NOMO-1 (cell line): Measurements from ENCODE around the gene GAS6.

ENCODE experiments used
- DNase-seq, 2 experiments: peaks; one replicate each; lab custom pipeline; 2025; ENCODE audit not compliant: unreplicated experiment in 2 of 2; lab: John Stamatoyannopoulos, UW

The GAS6 gene

DNA sequence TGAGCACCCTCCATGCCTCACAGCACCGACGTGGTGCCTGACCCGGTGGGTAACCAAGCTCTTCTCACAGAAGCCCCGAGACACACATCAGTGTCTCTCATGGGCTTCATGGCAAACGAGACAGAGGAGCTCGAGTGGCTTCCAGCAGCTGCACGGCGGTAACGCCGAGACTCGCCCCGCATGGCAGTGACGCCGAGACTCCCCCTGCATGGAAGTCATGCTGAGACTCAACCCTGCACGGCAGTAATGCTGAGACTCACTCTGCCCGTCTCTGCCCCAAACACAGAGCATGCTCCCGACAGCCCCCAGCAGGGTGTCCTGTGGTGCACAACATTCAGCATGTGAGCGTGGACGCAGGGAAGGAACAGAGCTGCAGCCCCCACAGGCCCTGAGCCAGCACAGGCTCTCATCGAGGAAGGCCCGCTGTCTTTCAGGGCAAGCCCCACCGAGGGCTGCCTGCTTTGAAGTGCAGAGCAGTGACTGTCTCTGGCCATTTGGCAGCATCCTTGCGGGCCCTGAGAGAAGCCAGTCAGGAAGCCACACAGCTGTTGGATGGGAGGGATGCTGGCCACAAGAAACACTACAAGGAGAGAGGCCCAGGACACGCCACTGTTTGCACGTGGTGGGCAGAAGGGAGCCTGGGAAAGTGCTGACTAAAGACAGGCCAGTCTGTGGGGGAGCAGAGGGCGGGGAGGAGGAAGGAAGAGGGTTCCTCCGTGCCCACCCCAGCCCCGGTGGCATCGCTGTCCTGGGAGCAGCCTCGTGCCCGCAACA, 9.5 kb downstream of the GAS6 start:
- no peak for DNase-seq

DNA sequence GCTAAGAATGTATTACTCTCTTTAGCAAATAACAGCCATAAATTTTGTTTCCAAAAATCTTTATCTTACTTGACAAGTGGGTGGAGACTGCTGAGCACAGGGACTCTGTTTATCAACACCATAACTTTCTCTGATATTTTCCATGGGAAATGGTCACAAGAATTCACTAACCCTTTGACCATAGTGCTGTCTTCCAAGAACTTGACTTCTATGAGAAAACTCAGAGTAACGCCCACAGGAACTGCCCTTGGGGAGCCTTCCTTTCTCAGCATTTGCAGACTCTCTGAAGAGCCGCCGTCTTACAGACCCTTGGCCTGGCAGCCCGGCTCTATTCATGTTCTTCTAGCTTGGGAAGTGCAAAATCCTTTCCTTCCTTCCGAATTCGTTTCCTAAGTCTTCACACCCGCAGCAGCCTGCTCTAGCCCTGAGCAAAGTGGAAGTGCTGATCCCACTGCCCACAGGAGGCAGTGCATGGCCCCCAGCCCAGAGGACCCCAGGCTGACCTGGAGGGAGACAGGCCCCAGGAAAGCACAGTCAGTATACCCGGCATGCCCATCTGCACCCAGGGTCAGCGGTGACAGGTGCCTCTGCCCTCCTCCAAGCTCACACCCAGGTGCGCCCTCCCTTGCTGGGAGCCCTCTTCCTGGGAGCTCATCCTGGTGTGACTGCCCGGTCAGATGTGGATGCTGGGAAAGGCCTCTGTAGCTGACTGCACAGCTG, 10.2 kb downstream of the GAS6 start:
- DNase-seq = no peak

DNA sequence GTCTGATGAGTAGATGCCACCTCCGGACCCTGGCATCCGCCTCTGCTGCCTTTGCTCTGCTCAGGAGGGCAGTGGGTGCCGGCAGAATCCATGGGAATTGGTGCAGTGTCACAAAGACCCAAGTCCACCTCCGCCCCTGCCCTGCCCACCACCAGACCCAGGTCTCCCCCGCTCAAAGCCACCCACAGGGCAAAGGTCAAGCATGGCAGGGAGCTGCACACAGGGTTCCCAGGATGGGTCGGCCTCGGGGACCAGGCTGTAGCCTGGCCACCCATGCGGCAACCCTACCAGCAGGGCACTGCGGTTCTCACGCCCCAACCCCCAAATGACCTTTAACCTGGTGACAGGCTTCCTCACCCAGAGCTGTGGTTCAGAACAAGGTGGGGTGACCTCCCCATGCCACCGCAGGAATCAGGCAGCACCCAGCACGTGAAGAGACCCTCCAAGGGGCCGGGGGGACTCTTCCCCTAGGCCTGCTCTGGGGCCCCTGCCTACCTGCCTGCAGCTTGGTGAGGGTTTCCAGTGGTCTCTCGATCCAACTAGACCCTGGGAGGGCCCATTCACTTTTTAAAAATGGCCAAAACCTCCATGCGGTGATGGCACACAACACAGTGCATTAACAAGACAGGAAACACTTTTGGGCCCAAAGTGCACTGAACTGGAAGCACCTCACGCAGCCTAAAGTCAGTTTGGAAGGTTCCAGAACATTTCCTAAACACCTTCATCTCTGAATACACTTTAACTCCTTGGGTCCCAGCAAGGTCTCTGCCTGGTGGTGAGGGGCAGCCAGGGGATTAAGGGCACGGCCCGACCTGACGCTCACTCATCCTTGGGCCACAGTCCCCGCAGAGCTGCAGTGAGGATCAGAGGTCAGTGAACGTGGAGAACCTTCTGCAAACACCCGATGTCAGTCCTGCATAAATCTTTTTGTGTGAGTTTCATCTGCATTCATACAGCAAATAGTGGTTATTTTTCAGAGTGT, 11.0 kb downstream of the GAS6 start:
- no peak for DNase-seq

DNA sequence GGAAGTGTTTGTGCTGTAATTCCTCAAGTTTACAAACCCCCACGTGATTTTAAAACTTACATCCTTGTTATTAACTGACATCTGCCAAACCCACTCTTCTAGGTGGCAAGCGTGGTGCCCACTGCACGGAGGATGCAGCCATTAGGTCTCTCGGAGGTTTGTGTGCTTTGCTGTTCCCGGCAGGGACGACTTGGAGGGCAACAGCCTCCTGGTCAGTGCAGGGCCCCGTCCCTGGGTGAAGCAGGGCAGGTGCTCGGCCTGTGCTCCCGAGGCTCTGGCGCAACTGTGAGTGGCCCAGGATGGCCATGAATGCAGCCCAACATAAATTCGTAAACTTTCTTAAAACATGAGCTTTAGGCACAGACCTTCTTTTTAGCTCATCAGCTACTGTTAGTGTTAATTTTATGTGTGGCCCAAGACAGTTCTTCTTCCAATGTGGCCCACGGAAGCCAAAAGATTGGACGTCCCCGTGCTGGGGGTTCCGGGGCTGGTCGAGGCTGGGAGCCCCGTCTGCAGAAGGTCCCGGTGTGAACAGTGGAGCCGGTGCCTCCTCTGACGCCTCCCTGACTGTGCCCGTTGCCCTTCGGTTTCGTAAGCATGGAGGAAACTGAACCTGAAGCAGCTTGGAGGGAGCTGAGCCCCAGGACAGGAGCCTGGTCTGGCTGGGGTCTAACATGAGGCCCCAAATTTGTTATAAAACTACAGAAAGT, 11.9 kb downstream of the GAS6 start:
- no peak for DNase-seq

DNA sequence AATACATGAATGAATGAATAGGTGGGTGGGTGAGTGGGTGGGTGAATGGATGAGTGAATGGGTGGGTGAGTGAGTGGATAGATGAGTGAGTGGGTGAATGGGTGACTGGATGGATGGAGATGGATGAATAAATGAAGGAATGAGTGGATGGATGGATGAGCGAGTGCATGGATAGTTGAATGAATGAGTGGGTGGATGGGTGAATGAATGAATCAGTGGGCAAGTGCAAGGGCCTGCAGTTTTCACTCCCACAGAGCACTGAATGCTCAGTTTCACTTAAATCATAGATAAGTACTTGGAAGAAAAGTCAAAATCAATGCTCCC, 12.4 kb downstream of the GAS6 start:
- no peak for DNase-seq

DNA sequence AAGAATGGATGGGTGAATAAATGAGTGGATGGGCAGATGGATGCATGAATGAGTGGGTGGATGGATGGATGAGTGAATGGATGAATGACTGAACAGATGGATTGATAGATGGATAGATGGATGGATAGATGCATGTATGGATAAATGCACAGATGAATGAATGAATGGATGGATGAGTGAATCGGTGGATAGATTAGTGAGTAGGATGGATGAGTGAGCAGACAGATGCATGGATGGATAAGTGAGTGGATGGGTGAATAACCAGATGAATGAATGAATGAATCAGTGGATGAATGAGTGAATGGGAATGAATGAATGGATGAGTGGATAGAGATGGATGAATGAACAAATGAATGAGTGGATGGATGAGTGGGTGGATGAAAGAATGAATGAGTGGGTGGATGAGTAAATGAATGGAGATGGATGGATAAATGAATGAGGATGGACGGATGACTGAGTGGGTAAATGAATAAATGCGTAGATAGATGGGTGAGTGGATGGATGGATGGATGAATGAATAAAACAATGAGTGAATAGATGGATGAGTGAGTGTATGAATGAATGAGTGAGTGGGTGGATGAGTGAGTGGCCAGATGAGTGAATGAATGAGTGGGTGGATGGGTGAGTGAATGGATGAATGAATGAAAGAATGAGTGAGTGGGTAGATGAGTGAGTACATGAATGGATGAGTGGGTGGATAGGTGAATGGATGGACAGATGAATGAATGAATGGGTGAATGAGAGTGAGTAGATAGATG, 13.0 kb downstream of the GAS6 start:
- no peak for DNase-seq

DNA sequence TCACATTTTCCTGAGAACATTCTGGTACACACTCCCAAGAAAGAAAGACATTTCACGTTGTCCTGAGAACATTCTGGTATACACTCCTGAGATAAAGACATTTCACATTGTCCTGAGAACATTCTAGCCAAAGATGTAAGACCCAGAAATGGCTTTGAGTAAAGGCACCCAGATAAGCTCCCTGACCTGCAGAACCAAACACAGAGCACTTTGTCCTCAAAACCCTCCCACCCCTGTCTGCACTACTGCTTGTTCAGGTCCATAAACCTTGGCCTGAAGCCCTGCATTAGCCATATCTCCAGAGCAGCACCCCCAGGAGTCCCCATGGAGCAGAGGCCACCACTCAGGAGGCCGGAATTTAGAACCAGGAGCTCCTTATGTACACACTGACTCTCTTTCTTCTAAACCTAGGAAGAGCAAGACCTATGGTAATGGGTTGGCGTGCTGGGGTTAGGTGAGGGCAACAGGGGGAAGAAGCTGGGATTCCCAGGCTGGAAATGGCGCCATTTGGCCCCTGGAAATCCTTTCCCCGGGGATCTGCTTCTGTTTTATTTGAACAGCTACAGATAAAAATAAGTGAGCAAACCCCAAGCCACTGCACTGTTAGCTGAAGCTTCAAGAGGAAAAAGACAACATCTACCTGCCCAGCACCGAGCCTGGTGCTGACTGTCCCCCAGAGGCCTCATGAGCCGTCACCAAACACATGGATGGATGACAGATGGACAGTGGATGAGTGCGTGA, 13.7 kb downstream of the GAS6 start:
- no peak for DNase-seq

DNA sequence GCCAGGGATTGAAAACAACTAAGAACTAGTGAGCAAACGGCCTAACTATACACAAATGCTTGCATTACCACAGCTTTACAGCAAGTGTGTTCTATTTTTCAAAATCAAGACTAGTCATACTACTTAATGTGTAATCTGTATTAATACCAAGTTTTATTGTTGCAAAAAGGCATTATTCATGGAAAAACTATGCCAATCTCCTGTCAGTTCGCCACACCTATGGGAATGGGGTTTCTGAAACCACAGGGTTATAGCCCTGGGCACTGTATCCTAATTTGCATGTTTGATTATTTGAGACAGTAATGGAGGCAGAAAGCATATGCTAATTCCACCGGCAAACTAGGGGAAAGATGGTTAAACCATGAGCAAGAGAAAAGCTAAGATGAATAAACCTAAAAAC, 14.3 kb downstream of the GAS6 start:
- DNase-seq = no peak

DNA sequence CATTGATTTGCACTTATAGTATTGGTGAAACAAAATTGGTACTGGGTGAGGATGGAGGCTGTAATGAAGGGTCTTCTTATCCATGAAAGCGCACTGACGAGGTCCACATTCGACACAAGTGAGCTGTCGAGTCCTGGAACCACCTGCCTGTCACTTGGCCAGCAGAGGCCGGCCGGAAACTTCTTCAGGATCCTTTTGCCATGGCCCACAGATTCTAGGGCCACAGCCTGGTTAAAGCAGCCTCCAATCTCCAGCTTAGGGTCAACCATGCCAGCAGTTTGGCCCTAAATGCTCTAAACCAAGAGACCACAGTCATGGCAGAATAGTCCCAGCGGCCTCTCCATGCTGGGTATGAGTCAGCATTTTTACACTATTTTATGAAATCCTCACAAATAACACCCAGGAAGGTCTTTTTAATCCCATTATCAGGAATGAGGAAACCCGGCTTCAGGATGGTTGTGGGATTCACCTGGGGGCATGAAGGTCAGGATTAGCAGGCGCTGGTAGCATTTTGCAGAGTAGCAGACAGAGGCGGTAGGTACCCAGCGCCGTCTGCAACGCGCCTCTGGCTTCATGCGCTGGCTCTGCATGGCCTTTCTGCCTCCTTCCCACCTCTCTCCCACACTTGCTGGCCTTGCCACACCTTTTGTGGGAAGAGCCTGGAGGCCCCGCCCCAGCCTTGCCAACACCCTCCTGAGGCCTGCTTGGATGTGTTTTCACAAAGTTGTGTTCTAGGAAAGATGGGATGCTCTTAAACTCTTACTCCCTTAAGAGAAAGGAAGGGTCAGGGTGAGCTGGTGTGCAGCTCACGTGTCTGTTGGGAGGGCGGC, 15.2 kb downstream of the GAS6 start:
- no peak for DNase-seq

DNA sequence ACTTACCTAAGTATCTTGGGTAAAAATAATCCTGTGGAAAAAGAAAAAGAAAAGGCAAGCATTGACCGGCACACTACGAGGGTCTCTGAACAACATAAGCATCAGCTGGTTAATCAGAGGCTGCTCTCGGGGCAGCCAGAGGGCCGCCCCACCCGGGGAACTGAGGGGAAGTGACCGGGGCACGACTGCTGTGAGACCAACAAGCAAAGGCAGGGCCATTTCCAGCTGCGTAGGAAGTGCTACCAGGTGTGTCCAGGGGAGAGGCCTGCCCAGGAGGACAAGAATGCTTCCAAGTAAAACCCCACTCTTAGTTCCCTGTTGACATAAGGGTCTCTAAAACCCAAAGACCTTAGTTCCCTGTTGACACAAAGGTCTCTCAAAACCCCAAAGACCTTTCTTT, 15.9 kb downstream of the GAS6 start:
- no peak for DNase-seq

DNA sequence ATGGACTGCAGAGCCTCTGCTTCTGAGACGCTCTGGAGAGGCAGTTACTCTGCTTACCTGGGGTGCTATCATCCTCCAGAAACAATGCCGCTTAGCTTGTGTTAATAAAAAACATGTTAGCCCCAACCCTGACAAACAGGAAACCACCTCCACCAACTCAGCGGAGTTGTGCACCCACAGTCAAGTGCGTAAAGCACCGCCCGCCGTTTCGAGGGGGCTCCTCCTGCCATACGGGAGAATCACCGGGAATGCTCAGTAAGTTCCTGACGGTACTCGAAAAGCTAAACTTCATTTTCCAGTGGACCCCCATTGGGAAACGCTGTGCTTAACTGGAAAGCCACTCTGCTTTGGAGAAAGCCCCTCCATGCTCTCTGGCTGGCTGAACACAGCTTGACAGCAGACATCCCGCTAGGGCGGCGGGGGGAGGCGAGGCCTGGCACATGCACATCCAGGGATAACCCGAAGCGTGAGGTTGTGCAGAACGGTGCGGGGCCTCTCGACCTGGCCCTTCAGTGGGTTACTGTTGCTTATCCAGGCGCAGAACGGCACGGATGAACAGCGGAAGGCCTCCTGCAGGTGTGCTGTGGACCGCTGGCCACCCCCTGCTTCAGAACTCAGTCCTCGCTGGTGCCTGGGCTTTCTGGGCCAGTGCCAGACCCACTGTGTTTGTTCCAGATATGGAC, 17.1 kb downstream of the GAS6 start:
- DNase-seq = no peak

DNA sequence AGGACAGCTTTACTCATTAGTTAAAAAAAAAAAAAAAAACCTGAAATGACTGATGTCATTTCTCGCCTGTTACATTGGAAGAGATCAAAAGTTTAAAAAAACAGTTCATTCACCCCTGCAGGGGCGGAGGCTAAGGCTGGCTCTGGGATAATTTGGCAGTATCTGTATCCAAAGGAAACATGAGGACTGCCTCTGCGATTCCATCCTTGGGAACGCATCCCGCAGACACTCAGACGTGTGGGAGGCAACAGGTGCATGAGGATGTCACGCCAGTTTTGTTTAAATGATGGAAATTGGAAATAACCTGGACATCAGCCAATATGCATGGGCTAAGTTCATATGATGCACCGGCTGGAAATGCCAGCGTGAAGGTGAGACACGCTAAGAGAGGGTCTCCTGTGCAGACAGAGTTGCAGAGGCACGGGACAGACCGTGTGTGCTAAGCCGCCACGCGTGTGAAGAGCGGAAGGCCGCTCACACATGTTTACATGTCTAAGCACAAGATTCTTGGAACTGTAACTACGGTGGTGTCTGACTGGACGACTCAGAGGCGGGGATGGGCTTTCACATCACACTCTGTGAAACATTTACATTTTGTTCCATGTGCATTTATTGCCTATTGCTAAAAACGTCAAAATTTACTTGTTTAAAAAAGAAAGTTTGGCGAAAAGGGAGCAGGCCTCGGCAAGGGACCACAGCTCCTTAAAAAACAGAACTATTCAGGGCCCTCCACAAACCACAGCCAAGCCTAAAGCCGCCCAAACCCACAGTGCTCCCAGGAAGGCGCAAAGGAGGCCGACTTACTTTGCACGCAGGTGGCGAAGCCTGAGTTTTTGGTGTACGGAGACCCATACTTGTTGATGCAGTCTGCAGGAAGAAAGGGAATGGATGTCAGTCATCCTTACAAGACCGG, 17.9 kb downstream of the GAS6 start:
- no peak for DNase-seq

DNA sequence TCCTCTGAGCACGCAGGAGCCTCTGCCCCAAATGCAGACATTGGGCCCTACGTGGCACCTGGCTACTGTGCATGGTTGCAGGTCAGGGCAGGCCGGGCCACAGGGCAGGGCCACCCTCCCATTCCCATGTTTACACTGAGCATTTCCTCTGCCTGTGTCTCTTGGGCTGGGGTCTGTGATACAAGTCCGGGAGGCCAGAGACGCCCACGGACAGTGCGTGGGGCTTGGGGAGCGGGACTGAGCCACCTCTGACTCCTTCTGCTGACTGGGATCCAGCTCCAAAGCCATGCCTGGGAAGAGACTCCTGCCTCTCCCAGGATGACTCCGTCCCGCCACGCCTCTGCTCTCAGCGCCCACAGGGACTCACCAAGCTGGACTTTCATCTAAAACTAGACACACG, 18.8 kb downstream of the GAS6 start:
- DNase-seq = no peak

DNA sequence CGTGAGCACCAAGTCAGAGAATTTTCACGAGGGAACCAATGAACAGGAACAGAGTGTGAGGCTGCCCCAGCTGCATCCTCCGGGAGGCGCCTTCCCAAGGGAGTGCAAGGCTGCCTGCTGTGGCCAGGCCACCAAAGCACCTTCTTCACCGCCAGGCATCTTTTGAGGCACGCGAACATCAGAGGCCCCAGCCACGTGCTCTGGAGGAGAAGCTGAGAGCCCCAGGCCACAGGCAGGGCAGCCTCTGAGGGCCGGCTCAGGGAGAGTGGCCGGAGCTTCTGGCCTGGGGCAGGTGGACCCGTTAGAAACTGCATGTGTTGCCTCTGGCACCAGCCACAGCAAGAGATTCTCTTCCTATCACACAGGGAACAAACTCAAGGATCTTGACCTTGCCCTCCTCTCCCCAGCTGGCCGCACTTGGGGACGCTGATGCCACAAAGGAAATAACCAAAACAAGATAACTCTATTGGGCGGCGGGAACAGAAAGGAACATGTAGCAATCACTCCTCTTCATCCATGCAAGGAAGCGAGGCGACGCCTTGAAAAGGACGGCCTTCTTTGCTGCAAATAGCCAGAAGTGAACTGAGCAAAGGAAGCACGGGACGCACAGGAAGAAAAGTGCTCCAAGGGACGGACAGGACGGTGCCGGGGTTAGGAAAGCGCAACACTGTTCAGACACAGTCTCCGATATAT, 19.9 kb downstream of the GAS6 start:
- no peak for DNase-seq

DNA sequence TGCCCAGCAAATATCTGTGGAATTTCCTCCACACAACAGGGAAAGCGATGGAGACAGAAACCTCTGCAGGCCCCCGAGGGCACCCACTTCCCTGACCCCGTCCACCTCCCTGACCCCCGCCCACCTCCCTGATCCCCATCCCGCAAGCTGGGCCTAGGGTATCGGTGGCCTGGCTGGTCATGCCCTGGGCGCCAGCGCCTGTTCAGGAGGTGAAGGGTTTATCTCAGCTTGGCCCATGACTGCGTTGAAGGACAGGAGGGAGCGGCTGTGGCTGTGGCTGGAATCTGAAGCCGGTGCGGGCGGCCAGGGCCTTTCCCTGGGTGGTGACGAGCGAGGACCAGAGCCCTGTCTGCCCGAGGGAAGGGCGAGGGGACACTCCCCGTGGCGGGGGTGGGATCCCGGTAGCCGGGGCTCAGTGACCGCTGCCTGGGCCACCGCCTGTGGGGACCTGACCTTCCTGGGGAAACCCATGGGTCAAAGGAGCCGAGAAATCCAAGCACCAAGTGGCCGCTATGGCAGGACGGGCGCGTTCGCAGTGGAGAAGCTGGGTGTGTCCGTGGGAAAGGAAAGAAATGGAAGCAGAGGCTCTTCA, 20.7 kb downstream of the GAS6 start:
- DNase-seq = no peak
